PC-9 (cell line): ENCODE measurements around the gene GAS7. TPM values are rescaled to one million over a fixed set of nuclear protein-coding genes. Genes with fewer than 3 reads are reported as not detected.

Experiments
- BruUV-seq: library from RNA; stranded (reverse); fragments of 400-500 nt; replicated peaks from 2 replicates; lab custom pipeline; 2021; lab: Mats Ljungman, UMichigan
- CTCF ChIA-PET: fragments of 300-600 bp; sonication (Branson Sonifier 250); formaldehyde crosslinking; loops from one replicate; lab custom pipeline; 2022; ENCODE audit warnings: antibody characterized with exemption; lab: Charles Lee
- POLR2A ChIA-PET: fragments of 300-600 bp; sonication (Branson Sonifier 250); formaldehyde crosslinking; loops from one replicate; lab custom pipeline; 2022; ENCODE audit warnings: antibody characterized with exemption; ENCODE audit not compliant: unreplicated experiment; lab: Charles Lee
- DNase-seq, 2 experiments: peaks; one replicate each; pipeline versions ENCODE4 v3.0.0 to v3.0.0-alpha.2; 2015 to 2022; ENCODE audit warnings: mixed read lengths in 1 of 2
- H2AFZ ChIP-seq: fragments of 200-600 bp; sonication (generic); 2 replicates; pipeline ENCODE4 v1.8.1; 2017; ENCODE audit warnings: antibody characterized with exemption
- H3F3A ChIP-seq: fragments of 200-600 bp; sonication (generic); 2 replicates; pipeline ENCODE4 v1.8.1; 2017; ENCODE audit warnings: antibody characterized with exemption, mild to moderate bottlenecking, low read depth; ENCODE audit not compliant: insufficient read depth
- H3K27ac ChIP-seq: fragments of 200-600 bp; sonication (generic); 2 replicates; pipeline ENCODE4 v1.6.1; 2016; ENCODE audit warnings: mixed run types
- H3K27me3 ChIP-seq: fragments of 200-600 bp; sonication (generic); 2 replicates; pipeline ENCODE4 v1.6.1; 2016; ENCODE audit warnings: low read depth, mixed run types; ENCODE audit not compliant: insufficient read depth
- H3K36me3 ChIP-seq: fragments of 200-600 bp; sonication (generic); 2 replicates; pipeline ENCODE4 v1.6.1; 2016; ENCODE audit warnings: low read depth, mixed run types
- H3K4me1 ChIP-seq: fragments of 200-600 bp; sonication (generic); replicated peaks from 2 replicates; pipeline ENCODE4 v1.6.1; 2016; ENCODE audit warnings: mixed run types; ENCODE audit not compliant: insufficient read depth
- H3K4me2 ChIP-seq: fragments of 200-600 bp; sonication (generic); 2 replicates; pipeline ENCODE4 v1.6.1; 2017; ENCODE audit warnings: mixed run types
- H3K4me3 ChIP-seq: fragments of 200-600 bp; sonication (generic); 2 replicates; pipeline ENCODE4 v1.6.1; 2016; ENCODE audit warnings: mixed run types
- H3K79me2 ChIP-seq: fragments of 200-600 bp; sonication (generic); 2 replicates; pipeline ENCODE4 v1.6.1; 2017; ENCODE audit warnings: low read depth, mixed run types
- H3K9me2 ChIP-seq: fragments of 200-600 bp; sonication (generic); 2 replicates; pipeline ENCODE4 v1.8.1; 2017; ENCODE audit warnings: mild to moderate bottlenecking; ENCODE audit not compliant: insufficient read depth
- H3K9me3 ChIP-seq: fragments of 200-600 bp; sonication (generic); 2 replicates; pipeline ENCODE4 v1.8.1; 2016; ENCODE audit warnings: low read depth; ENCODE audit not compliant: insufficient read depth
- H4K20me1 ChIP-seq: fragments of 200-600 bp; sonication (generic); 2 replicates; pipeline ENCODE4 v1.8.1; 2017; ENCODE audit not compliant: insufficient read depth
- CTCF ChIP-seq: fragments of 200-600 bp; sonication (generic); conservative IDR thresholded peaks from 2 replicates; pipeline ENCODE4 v1.6.1; 2017; ENCODE audit warnings: mixed run types, antibody characterized with exemption, mild to moderate bottlenecking, moderate library complexity
- EZH2 ChIP-seq: fragments of 200-600 bp; sonication (generic); IDR thresholded peaks from 2 replicates; pipeline ENCODE4 v1.8.0; 2017; ENCODE audit warnings: antibody characterized with exemption, low read depth
- intact Hi-C: fragments of 100-400 bp; cut with micrococcal nuclease; formaldehyde crosslinking; loops from one replicate; pipeline ENCODE4 v1.10.0; 2022; ENCODE audit not compliant: unreplicated experiment
- total RNA-seq: library from RNA; stranded (reverse); gene quantifications from 2 replicates; pipeline ENCODE4 v1.2.3, GENCODE V29; 2021

GAS7 gene
- total RNA-seq, 1 experiment from 2014 or later = not detected

GRCh38 chr17:9883451-9883850, 315.0 kb downstream of the GAS7 start:
- intact Hi-C loops = no loop called here
- BruUV-seq = no TSS peak
- Histone ChIP-seq H3K79me2 (no peaks in the 10 kb centered on the region), H3K36me3 (no peaks in the 10 kb centered on the region), H3K27ac (no peak overlapping the region), H3K4me1 (peaks cover 42% of the 10 kb centered on the region), H3F3A (peaks cover 27% of the 10 kb centered on the region; the same call in 1 of the 2 replicates), H3K4me3 (no peak overlapping the region), H3K9me2 (no peaks in the 10 kb centered on the region), H3K4me2 (no peak overlapping the region), H4K20me1 (no peaks in the 10 kb centered on the region), H3K9me3 (peaks cover 18% of the 10 kb centered on the region; the same call in 1 of the 2 replicates), H3K27me3 (no peaks in the 10 kb centered on the region), H2AFZ (no peak overlapping the region)
- no peak for TF ChIP-seq EZH2
- TF ChIP-seq CTCF = no peak
- POLR2A ChIA-PET = no interaction called here
- no peak for DNase-seq
- CTCF ChIA-PET = no interaction called here

GRCh38 chr17:9880582-9880999, 317.8 kb downstream of the GAS7 start:
- ChIA-PET CTCF (interaction anchor here (1.0 kb wide), 1 partner anchor 60 kb away, joined by 3 read pairs; no protein-coding TSS in a partner anchor), POLR2A (no interaction called here)
- Histone ChIP-seq H3K9me2 (no peaks in the 10 kb centered on the region), H4K20me1 (no peaks in the 10 kb centered on the region), H2AFZ (no peak overlapping the region), H3K4me1 (peaks cover 42% of the 10 kb centered on the region), H3K4me3 (0 out of 2 replicates have a peak overlapping the region, but pooled peaks have one; percentile 9), H3F3A (peaks cover 26% of the 10 kb centered on the region; the same call in 1 of the 2 replicates), H3K4me2 (peak overlapping the region; percentile 42; the same call in 1 of the 2 replicates), H3K27ac (peak overlapping the region; percentile 72), H3K27me3 (no peaks in the 10 kb centered on the region), H3K79me2 (no peaks in the 10 kb centered on the region), H3K36me3 (no peaks in the 10 kb centered on the region), H3K9me3 (peaks cover 18% of the 10 kb centered on the region; the same call in 1 of the 2 replicates)
- DNase-seq = peak; percentile 64 to 92
- BruUV-seq = no TSS peak
- intact Hi-C loops = loop anchor here (1.0 kb wide), 1 partner anchor 44 kb away; no protein-coding TSS in a partner anchor
- TF ChIP-seq CTCF = no peak
- TF ChIP-seq EZH2 = no peak

GRCh38 chr17:9878786-9879525, 319.4 kb downstream of the GAS7 start:
- peak in 1 of 2 experiments; percentile 61 for DNase-seq
- Histone ChIP-seq H3K4me2 (0 out of 2 replicates have a peak overlapping the region, but pooled peaks have one; percentile 26), H3K9me2 (no peaks in the 10 kb centered on the region), H2AFZ (no peak overlapping the region), H3K79me2 (no peaks in the 10 kb centered on the region), H3K4me3 (no peak overlapping the region), H4K20me1 (no peaks in the 10 kb centered on the region), H3K9me3 (peaks cover 18% of the 10 kb centered on the region; the same call in 1 of the 2 replicates), H3K4me1 (peaks cover 54% of the 10 kb centered on the region), H3K36me3 (no peaks in the 10 kb centered on the region), H3F3A (peaks cover 35% of the 10 kb centered on the region; the same call in 1 of the 2 replicates), H3K27me3 (no peaks in the 10 kb centered on the region), H3K27ac (peak overlapping the region; percentile 34; the same call in 1 of the 2 replicates)
- POLR2A ChIA-PET = no interaction called here
- intact Hi-C loops = no loop called here
- CTCF ChIA-PET = interaction anchor here (0.6 kb wide), 1 partner anchor 252 kb away, joined by 3 read pairs; no protein-coding TSS in a partner anchor
- BruUV-seq = no TSS peak
- TF ChIP-seq EZH2 = no peak
- no peak for TF ChIP-seq CTCF
